Uterus (tissue), 2 donors: ENCODE data around the gene IPO13.

Experiments
- POLR2A ChIP-seq, 2 donors: fragments of 450-650 bp; IDR thresholded peaks; one replicate each; pipeline ENCODE4 v1.6.1; 2016; ENCODE audit warnings: antibody characterized with exemption in 2 of 2, mild to moderate bottlenecking in 1 of 2, moderate library complexity in 1 of 2
- TF ChIP-seq, protein P1 (sequence below), 4 experiments: fragments of 200-600 bp in 2 of 4; fragments of 450-650 bp in 2 of 4; sonication (generic) in 2 of 4; IDR thresholded peaks; one replicate each; pipeline ENCODE4 v1.5.1; 2016 to 2019; ENCODE audit warnings: antibody characterized with exemption in 4 of 4, mild to moderate bottlenecking in 2 of 4, moderate library complexity in 1 of 4

DNA sequence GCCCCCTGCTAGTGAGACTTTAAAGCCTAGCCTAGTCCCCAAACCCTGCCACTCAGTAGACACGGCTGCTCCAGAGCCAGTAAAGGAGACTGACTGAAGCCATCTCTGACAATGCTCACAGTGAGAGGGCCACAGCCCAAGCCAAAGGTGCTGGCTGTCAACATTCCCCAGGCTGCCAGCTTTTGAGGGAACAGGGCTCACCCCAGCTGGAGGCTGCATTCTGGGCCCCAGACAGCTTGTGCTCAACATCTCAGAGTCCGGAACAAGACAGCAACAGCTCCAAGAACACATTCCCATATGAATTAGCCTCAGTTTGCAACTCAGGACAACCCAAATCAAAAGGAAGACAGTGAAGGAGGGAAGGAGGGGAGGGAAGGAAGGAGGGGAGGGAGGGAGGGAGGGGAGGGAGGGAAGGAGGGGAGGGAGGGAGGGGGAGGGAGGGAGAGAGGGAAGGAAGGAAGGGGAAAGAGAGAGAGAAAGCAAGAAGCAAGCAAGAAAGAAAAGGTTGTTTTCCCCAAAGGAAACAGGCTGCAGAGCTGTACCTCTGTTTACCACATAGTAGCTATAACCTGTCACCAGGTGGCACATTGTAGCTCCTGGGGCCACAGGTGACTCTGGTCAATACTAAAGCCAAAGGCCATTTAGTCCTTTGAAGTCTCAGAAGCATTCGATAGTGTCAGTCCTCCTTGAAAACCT, 7.7 kb upstream of the IPO13 start:
- TF ChIP-seq, protein P1, sequence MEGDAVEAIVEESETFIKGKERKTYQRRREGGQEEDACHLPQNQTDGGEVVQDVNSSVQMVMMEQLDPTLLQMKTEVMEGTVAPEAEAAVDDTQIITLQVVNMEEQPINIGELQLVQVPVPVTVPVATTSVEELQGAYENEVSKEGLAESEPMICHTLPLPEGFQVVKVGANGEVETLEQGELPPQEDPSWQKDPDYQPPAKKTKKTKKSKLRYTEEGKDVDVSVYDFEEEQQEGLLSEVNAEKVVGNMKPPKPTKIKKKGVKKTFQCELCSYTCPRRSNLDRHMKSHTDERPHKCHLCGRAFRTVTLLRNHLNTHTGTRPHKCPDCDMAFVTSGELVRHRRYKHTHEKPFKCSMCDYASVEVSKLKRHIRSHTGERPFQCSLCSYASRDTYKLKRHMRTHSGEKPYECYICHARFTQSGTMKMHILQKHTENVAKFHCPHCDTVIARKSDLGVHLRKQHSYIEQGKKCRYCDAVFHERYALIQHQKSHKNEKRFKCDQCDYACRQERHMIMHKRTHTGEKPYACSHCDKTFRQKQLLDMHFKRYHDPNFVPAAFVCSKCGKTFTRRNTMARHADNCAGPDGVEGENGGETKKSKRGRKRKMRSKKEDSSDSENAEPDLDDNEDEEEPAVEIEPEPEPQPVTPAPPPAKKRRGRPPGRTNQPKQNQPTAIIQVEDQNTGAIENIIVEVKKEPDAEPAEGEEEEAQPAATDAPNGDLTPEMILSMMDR (IDR thresholded peaks at IDR 0.05), result no peak
- no peak for TF ChIP-seq POLR2A (IDR thresholded peaks at IDR 0.05)
